Measurements from ENCODE around the gene RNF19B.
A peak's percentile ranks its signal among the peaks of the same experiment; 100 is the strongest.

RNF19B gene

GRCh38 chr1:33008051-33008914, 43.7 kb upstream of the RNF19B start:
- DNase-seq (ENCODE audit: low read depth) = peak; percentile 100
- H3K4me3 ChIP-seq (ENCODE audit: low read depth, low read length) = no peak overlapping the region
- TF ChIP-seq CTCF (IDR thresholded peaks at IDR 0.05; ENCODE audit: control insufficient read depth, extremely low read depth, insufficient read depth) = no peak

- H3K4me3 ChIP-seq (ENCODE audit: low read depth, low read length) = no peak overlapping the region
- DNase-seq (ENCODE audit: low read depth) = no peak
- TF ChIP-seq CTCF (IDR thresholded peaks at IDR 0.05; ENCODE audit: control insufficient read depth, extremely low read depth, insufficient read depth) = 0 out of 2 replicates have a peak, but pooled peaks have one; percentile 11
Measured at GRCh38 chr1:33007190-33008050, 42.8 kb upstream of the RNF19B start.

GRCh38 chr1:33005838-33006421, 41.3 kb upstream of the RNF19B start:
- TF ChIP-seq CTCF (IDR thresholded peaks at IDR 0.05; ENCODE audit: control insufficient read depth, extremely low read depth, insufficient read depth) = no peak
- no peak overlapping the region for H3K4me3 ChIP-seq (ENCODE audit: low read depth, low read length)
- no peak for DNase-seq (ENCODE audit: low read depth)

GRCh38 chr1:33005117-33005837, 40.7 kb upstream of the RNF19B start:
- TF ChIP-seq CTCF (IDR thresholded peaks at IDR 0.05; ENCODE audit: control insufficient read depth, extremely low read depth, insufficient read depth) = no peak
- H3K4me3 ChIP-seq (ENCODE audit: low read depth, low read length) = no peak overlapping the region
- no peak for DNase-seq (ENCODE audit: low read depth)

GRCh38 chr1:33004613-33005012, 40.0 kb upstream of the RNF19B start:
- DNase-seq (ENCODE audit: low read depth) = no peak
- no peak overlapping the region for H3K4me3 ChIP-seq (ENCODE audit: low read depth, low read length)
- TF ChIP-seq CTCF (IDR thresholded peaks at IDR 0.05; ENCODE audit: control insufficient read depth, extremely low read depth, insufficient read depth) = no peak

- no peak for DNase-seq (ENCODE audit: low read depth)
Measured at GRCh38 chr1:33003657-33004056, 39.0 kb upstream of the RNF19B start.

More at GRCh38 chr1:33003657-33004056, 39.0 kb upstream of the RNF19B start:
- no peak overlapping the region for H3K4me3 ChIP-seq (ENCODE audit: low read depth, low read length)
- no peak for TF ChIP-seq CTCF (IDR thresholded peaks at IDR 0.05; ENCODE audit: control insufficient read depth, extremely low read depth, insufficient read depth)
